DMS153 treated with DMSO at 0.1 percent for 48 hours (cell line): ENCODE results near the gene AGTPBP1.
"Not testable (repeated sequence)": the region's sequence is repeated elsewhere in the genome, so short reads cannot be mapped to it uniquely, and the experiment has no call there.

ENCODE experiments used
- DNase-seq: peaks from one replicate; lab custom pipeline; 2025; ENCODE audit not compliant: unreplicated experiment; lab: John Stamatoyannopoulos, UW

The AGTPBP1 gene

DNA sequence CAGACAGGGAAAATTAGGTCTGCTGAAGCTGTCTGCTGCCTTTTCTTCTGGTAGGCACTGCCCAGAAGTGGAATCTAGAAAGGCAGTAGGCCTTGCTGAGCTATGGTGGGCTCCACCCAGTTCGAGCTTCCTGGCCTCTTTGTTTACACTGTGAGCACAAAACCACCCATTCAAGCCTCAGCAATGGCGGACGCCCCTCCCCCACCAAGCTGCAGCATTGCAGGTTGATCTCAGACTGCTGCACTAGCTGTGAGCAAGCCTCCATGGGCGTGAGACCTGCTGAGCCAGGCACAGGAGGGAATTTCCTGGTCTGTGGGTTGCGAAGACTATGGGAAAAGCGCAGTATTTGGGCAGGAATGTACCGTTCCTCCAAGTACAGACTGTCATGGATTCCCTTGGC, 18.5 kb downstream of the AGTPBP1 start:
- no peak for DNase-seq

DNA sequence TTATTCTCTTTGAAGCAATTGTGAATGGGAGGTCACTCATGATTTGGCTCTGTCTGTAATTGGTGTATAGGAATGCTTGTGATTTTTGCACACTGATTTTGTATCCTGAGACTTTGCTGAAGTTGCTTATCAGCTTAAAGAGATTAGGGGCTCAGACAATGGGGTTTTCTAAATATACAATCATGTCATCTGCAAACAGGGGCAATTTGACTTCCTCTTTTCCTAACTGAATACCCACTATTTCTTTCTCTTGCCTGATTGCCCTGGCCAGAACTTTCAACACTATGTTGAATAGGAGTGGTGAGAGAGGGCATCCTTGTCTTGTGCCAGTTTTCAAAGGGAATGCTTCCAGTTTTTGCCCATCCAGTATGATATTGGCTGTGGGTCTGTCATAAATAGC, 22.3 kb downstream of the AGTPBP1 start:
- DNase-seq = not testable (repeated sequence)

DNA sequence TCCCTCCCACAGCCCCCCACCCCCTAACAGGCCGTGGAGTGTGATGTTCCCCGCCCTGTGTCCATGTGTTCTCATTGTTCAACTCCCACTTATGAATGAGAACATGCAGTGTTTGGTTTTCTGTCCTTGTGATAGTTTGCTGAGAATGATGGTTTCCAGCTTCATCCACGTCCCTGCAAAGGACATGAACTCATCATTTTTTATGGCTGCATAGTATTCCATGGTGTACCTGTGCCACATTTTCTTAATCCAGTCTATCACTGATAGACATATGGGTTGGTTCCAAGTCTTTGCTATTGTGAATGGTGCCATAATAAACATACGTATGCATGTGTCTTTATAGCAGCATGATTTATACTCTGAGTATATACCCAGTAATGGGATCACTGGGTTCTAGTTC, 23.9 kb downstream of the AGTPBP1 start:
- DNase-seq = not testable (repeated sequence)

DNA sequence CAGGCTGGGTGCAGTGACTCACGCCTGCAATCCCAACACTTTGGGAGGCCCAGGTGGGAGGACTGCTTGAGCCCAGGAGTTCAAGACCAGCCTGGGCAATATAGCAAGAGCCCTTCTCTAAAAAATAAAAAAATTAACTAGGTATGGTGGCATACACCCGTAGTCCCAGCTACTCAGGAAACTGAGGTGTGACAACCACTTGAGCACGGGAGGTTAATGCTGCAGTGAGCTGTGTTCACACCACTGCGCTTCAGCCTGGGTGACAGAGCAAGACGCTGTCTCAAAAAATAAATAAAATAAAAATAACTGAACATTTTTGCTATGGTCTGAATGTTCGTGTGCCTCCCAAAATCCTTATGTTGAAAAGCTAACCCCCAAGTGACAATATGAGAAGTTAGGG, 24.5 kb downstream of the AGTPBP1 start:
- no peak for DNase-seq

DNA sequence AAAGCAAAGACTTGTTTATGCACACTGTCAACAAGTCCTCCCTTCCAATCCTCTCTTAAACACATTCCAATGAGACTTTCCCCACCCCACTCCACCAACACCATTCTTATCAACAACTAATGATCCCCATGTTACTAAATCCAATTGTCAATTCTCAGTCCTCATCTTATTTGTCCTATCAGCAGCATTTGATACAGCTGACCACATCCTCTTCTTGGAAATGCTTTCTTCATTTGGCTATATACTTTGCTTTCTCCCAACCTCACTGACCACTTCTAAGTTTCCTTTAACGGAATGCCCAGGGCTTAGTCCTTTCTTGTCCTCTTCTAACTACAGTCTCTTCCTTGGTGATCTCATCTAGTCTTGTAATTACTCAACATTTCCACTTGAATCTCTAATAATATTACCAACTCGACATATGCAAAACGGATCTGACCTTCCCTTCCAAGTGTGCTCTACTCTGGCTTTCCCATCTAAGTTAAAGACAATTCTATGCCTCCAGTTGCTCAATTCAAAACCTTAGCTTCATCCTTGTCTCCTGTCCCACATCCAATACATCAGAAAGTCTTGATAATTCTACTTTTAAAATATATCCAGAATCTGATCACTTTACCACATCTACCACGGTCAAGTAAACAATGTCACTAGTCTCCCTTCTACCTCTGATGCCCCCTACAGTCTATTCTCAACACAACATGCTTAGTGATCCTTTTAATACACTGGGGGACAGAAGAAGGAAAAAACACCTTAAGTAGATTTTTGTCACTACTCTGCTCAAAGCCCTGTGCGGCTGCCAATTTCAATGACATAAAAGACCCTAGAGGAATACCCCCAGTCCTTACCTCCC, 25.5 kb downstream of the AGTPBP1 start:
- DNase-seq = no peak

DNA sequence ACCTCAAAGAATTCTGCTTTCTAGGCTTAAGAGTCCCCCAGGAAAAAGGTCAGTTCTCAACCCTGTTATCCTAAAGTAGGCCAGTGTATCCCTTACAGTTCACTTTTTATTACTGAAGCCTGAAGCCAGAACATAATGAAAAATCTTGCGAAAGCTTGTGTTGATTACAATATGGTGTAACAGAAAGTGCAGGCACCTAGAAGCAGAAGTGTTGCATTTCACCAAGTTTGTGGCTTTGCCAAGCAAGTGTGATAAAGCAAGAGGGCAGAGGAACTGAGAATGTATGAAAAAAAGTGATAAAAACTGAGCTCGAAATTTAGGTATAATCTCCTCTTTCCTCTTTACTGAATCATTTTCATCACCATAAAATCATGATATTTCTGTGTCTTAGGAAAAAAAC, 26.2 kb downstream of the AGTPBP1 start:
- DNase-seq = no peak

DNA sequence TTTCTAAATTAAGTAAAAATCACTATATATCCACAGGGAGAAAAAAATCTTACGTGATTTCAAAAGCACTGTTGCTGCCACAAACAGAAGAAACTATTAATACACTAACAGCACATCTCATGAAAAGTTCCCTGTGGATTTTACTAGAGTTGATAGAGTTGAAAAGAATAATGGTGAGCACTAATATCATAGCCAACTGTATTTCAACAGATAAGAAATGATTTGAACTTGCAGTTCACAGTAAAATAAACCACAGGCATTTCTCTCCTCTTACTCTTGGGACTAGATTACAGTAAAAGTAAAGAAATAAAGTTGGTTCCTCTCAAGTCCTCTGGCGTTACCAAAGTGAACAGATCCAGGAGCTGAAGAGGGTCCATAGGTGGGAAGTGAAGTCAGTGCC, 27.9 kb downstream of the AGTPBP1 start:
- DNase-seq = no peak

DNA sequence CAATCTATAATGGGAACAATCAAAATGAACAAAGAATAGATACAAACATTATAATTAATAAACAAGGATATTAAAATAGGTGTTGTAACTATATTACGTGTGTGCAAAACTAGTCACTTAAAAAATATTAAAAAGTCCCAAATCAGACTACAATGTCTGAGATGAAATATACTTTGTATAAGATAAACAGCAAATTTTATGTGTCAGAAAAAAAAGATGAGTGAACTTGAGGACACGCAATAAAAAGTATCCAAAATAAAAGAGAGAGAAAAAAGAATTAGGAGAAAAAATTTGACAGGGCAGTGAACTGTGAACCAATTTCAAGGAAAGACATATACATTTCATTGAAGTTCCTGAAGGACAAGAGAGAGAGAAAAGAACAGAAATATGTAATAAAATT, 37.0 kb downstream of the AGTPBP1 start:
- no peak for DNase-seq

DNA sequence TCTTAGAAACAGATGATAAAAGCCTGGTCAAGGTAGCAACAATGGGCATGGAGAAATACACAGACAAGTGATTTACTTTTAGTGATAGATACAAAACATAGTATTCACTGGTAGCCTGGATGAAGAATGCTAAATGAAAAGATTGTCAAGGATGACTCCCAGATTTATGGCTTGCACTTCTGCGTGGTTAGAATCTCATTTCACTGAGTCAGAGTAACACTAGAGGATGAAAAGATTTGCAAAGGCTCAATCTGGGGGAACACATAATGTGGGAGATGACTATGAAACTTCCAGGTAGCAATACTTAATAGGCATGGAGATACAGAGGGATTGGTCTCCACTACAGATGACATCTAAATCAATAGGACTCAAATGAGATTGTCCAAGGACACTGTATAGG, 38.4 kb downstream of the AGTPBP1 start:
- no peak for DNase-seq

DNA sequence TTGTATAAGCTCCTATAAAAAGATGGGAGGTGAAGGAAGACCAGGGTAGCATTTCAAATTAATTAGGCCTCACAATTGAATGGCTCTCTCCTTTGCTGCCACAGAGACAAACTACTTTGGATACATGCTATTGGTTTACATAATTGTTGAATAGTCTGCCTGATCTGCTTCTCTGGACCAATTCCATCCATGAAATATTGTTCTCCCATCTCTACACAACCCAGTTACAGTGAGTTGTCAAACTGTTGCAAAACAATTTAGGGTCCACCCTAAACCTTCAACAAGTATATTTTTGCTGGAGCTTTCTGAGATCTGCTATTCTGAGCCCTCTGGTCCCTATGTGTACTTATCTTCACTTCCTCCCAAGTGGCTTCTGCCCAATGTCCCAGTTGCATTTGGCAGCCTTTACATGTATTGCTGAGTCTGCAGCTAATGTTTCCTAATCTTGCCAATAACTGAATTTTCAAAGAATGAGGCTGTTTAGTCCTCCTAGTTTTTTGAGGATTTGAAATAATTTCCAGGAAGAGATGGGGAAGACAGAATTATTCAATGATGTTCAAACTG, 38.9 kb downstream of the AGTPBP1 start:
- no peak for DNase-seq

DNA sequence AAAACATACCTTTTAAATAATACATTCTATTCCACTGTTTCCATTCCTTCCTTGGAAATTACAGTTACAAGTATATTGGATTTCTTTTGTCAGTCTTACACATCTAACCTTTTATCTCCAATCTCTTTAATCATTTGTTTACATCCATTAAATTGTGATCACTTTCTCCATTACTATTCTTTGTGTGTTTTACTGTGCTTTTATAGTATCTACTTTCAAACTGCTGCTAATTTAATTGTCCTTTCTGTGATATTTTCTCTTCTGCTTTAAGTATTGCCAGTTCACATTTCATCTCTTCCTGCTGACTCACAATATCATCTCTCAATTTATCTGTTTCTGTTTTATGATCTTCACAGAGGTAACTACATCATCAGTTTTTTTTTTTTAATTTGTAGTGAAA, 39.6 kb downstream of the AGTPBP1 start:
- no peak for DNase-seq

DNA sequence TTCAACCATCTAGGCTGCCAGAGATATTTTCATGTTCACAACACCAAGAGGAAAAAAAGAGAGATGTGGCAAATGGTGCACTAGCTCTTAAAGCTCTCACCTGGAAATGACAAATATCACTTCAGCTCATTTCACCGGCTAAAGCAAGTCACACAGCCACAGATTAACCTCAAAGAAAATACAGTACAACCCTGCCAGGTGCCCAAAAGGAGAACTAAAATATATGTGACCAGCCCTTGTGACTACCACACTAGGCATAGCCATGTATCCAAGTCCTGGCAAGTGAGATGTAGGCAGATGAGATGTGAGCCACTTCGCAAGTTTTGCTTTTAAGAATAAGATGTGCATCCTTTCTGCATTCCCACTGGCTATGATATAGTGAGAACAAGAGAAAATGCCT, 41.4 kb downstream of the AGTPBP1 start:
- no peak for DNase-seq

DNA sequence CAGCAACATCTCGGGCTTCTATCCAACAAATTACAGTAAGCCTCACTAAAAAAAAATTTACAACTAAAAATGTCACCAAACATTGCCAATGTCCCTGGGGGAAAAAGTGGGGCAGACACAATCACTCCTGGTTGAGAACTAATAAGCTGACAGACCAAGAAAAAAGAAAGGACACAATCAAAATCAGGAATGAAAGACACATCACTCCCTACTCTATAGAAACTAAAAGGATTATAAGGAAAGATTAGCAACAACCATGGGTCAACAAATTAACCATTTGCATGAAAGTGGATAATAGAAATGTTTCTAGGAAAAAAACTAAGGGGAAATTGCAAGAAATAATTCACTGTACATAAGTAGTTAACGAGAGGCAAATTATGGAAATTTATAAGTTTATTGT, 53.4 kb downstream of the AGTPBP1 start:
- no peak for DNase-seq

DNA sequence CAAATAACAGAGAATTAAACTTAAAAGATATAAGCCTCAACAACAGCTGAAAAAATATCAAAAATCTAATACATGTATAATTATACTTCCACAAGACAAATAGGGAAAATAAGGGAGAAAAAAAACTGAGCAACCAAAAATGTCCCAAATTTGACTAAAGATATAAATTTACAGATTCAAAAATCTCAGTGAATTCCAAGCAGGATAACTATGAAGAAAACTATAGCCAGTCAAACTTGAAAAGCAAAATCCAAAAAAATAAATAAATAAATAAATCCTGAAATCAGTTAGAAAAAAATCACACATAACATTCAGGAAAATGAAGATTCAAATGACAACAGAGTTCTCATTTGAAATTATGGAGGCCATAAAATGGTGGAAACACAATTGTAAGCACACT, 56.7 kb downstream of the AGTPBP1 start:
- DNase-seq = no peak

DNA sequence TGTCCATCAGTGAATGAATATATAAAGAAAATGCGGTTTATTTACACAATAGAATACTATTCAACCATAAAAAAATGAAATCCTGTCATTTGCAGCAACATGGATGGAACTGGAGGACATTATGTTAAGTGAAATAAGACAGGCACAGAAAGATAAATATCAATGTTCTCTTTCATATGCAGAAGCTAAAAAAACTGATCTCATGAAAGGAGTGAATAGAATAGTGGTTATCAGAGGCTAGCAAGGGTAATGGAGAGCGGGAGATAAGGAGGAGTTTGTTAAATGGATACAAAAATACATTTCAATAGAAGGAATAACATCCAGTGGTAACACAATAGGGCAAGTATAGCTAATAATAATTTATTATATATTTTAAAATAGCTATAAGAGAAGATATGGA, 65.0 kb downstream of the AGTPBP1 start:
- no peak for DNase-seq

DNA sequence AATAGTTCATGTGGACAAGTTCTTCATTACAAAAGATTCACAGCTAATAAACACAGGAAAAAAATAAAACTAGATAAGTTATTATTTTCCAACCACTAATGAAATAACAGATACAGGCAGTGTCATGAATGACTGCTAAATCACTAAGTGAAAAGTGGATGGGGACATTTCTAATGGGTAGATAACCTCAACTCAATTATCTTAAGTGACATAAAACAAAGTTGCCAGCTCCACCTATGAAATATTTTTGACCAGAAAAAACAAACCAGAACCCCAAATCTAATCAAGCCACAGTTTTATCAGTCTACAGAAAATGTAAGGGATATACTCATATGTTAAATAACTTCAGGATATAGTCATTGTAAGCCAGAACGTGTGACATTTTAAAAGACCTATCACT, 74.4 kb downstream of the AGTPBP1 start:
- no peak for DNase-seq

DNA sequence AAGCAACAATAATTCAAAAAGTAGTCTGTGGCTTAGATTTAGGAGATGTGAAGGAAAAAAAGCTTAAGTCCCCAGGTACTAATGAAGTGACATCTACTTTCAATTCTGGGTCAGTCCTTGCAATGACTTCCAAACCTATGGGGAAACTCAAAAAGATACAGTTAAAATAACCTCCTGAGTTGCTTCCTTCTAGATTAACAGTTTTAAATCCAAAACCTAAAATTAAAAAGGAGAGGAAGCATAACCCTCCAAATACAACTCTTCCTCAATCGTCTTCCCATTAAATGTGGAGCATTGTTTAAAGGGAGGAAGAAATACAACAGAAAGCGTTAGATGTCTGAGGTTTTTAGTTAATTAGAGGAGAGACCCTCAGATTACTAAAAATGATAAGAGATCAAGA, 75.7 kb downstream of the AGTPBP1 start:
- DNase-seq = no peak

DNA sequence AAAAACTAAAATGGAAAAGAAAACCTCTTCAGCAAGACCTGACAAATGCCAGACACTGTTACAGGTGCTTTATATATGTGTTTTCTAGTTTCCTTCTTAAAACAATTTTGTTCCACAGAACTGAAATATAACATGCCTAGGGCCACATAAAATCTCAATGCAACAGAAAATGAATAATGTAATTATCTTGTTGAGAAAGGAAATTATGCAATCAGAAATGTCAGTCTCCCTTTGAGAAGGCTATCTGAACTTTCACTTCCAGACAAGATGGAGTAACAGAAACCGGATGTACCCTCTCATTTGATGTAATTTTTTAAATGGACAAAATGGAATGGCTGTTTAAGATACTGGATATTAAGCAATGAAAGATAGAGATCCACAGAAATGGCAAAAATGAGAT, 79.2 kb downstream of the AGTPBP1 start:
- DNase-seq = no peak

DNA sequence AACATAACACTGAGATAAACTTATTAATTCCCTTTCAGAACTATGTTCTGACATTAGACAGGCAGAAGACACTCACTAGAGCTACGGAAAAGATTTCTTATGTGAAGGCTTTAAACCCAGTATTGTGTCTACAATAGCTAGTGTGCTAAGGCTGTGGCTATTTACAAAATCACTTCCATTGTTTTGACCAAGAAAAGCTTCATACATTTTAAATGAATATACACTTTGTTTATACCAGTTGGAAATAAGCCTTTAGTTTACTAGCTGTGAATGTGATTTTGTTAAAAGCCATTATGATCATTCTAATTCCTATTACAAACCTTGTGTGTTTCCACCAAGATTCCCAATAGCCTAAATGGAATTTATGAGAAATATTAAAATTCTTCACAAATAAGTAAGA, 83.0 kb downstream of the AGTPBP1 start:
- no peak for DNase-seq

DNA sequence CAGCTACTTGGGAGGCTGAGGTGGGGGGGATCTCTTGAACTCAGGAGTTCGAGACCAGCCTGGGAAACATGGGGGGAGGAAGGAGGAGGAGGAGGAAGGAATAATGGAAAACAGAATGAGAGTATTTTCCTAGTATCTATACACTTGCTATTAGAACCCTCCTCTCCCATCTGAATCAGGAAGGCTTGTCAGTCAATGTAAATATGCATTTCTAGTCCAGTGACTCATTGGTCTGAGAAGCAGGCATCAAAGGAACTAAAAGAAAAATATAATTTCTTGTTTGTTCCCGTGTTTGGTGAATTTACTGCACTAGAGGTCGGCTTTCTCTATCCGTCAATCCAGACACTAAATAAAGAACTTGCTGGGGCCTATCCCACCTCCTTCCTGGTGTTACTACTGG, 88.6 kb downstream of the AGTPBP1 start:
- DNase-seq = no peak

DNA sequence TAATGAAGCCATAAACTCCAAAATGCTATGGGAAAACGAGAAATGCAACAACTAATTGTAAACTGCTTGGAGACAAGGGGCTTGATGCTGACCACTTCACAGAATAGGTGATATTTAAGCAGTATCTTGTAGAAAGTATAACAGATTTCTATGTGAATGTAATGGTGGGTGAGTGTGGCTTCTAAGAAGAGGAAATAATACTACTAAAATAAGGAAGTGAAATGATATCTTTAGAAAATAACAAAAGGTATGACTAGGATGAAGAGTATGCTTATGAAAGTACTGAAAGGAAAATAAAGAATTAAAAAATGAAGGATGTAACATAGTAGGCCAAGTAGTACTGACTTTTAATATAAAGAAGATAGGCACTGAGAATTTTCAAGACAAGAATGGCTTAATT, 94.2 kb downstream of the AGTPBP1 start:
- DNase-seq = no peak

DNA sequence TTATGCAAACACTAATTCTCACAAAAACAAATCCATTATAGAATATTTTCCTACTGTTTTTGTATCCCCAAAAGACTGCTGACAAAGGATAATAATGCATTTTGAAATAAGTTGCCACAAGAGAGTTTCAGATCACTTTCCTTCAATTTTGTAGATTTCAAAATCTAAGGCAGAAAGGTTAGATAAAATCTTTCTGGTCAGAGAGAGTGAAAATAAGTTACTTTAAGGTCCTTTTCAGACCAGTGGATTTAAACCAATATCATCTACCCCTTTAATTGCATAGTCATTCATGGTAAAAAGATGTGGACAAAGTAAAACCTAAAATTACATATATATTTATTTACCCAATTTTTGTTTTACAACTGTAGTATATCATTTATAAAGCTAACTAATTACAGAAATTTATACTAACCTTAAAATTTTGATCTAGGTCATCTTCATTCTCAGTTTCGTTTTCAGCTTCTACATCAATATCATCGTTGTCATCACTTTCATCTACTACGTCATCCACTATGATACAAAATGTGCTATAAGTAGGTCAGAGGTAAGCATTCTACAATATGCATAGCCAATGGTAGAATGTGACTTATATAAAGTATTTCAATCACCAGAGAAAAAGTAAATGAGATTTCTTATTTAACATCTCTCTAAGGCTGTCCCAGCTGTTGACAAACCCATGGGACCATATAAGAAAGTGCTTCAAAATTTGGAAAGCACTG, 95.7 kb downstream of the AGTPBP1 start:
- no peak for DNase-seq
